ENCODE data around the gene NR2F1-AS1. TPM values are rescaled to one million over a fixed set of nuclear protein-coding genes. Genes with fewer than 3 reads are reported as not detected.
"Not testable (repeated sequence)": the region's sequence is repeated elsewhere in the genome, so short reads cannot be mapped to it uniquely, and the experiment has no call there.

NR2F1-AS1 gene
- total and polyA plus RNA-seq, 3 donors from 2014 or later, result 15.6 to 24.8 (median 20.6) TPM

DNA sequence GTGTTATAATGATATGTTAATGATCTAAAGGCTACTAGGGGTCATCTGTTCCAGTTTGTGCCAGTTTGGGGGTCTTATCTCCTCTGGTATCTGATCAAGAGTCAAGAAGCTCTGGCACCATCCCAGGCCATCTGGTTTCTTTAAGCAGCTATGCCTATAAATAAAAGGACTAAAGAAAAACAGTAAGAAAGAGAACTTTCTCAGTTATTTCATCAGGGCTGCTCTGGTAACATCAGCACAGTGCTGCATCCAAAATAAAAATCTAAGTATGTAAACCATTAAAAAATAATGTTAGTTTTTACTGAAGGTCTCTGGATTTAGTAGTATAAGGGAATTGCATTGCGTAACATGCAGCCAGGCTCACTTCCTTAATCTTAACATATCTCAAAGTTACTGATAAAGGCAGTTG lies 185.0 kb downstream of the NR2F1-AS1 start:
- H3K4me3 ChIP-seq, result no peak overlapping the region
- intact Hi-C loops (cut with DNase I; ENCODE audit: low total_unique reads), result no loop called here
- DNase-seq, result no peak
- H3K9me3 ChIP-seq, result no peaks in the 10 kb centered on the region
- no peaks in the 10 kb centered on the region for H3K27me3 ChIP-seq
- TF ChIP-seq, protein P1, sequence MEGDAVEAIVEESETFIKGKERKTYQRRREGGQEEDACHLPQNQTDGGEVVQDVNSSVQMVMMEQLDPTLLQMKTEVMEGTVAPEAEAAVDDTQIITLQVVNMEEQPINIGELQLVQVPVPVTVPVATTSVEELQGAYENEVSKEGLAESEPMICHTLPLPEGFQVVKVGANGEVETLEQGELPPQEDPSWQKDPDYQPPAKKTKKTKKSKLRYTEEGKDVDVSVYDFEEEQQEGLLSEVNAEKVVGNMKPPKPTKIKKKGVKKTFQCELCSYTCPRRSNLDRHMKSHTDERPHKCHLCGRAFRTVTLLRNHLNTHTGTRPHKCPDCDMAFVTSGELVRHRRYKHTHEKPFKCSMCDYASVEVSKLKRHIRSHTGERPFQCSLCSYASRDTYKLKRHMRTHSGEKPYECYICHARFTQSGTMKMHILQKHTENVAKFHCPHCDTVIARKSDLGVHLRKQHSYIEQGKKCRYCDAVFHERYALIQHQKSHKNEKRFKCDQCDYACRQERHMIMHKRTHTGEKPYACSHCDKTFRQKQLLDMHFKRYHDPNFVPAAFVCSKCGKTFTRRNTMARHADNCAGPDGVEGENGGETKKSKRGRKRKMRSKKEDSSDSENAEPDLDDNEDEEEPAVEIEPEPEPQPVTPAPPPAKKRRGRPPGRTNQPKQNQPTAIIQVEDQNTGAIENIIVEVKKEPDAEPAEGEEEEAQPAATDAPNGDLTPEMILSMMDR (IDR thresholded peaks at IDR 0.05), result no peak
- no peak for TF ChIP-seq POLR2A (IDR thresholded peaks at IDR 0.05)
- 92 to 96% methylated on average over 1 of the region's 1 CpG for WGBS, 2 donors
- H3K36me3 ChIP-seq (ENCODE audit: low read depth, missing control alignments), result no peaks in the 10 kb centered on the region
- H3K4me1 ChIP-seq, result no peaks in the 10 kb centered on the region
- H3K27ac ChIP-seq, result no peak overlapping the region

DNA sequence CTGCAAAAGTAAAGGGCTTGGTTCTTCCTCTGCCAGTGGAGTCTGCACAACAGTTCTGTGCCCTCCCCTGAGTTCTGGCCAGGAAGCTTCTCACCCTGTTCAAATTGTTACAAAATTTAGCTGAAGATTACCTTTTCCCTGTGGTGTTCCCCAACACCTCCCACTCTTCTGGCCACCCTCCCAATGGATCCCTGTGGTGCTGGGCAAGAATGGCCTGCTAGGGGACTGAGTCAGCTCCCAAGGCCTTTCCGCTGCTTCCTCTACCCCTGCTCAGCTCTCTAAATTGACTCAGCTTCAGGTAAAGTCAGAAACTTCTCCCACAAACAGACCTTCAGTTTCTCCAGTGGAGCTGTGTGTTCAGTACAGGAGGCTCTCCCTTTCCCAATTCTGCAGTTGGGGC lies 186.0 kb downstream of the NR2F1-AS1 start:
- no peak overlapping the region for H3K4me3 ChIP-seq
- H3K9me3 ChIP-seq, result no peaks in the 10 kb centered on the region
- no peaks in the 10 kb centered on the region for H3K27me3 ChIP-seq
- TF ChIP-seq, protein P1 (IDR thresholded peaks at IDR 0.05), result no peak
- TF ChIP-seq POLR2A (IDR thresholded peaks at IDR 0.05), result no peak
- H3K4me1 ChIP-seq, result no peaks in the 10 kb centered on the region
- intact Hi-C loops (cut with DNase I; ENCODE audit: low total_unique reads), result no loop called here
- no peaks in the 10 kb centered on the region for H3K36me3 ChIP-seq (ENCODE audit: low read depth, missing control alignments)
- DNase-seq, result no peak
- H3K27ac ChIP-seq, result no peak overlapping the region
- WGBS, 2 donors, result 64 to 93% methylated on average over 1 of the region's 1 CpG

DNA sequence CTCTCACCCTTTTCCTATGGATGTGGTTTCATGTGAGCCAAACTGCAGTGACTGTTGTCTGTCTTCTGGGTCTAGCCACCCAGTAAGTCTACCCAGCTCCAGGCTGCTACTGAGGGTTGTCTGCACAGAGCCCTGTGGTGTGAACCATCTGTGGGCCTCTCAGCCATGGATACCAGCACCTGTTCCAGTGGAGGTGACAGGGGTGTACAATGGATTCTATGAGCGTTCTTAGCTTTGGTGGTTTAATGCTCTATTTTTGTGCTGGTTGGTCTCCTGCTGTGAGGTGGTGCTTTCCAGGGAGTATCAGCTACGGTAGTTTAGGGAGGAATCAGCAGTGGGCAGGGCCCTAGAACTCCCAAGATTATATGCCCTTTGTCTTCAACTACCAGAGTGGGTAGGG lies 186.7 kb downstream of the NR2F1-AS1 start:
- H3K36me3 ChIP-seq (ENCODE audit: low read depth, missing control alignments), result no peaks in the 10 kb centered on the region
- intact Hi-C loops (cut with DNase I; ENCODE audit: low total_unique reads), result no loop called here
- no peaks in the 10 kb centered on the region for H3K4me1 ChIP-seq
- 92 to 100% methylated on average over 1 to 2 of the region's 2 CpGs for WGBS, 2 donors
- no peak for TF ChIP-seq POLR2A (IDR thresholded peaks at IDR 0.05)
- TF ChIP-seq, protein P1 (IDR thresholded peaks at IDR 0.05), result no peak
- no peaks in the 10 kb centered on the region for H3K9me3 ChIP-seq
- H3K27ac ChIP-seq, result no peak overlapping the region
- DNase-seq, result no peak
- H3K4me3 ChIP-seq, result no peak overlapping the region
- no peaks in the 10 kb centered on the region for H3K27me3 ChIP-seq

DNA sequence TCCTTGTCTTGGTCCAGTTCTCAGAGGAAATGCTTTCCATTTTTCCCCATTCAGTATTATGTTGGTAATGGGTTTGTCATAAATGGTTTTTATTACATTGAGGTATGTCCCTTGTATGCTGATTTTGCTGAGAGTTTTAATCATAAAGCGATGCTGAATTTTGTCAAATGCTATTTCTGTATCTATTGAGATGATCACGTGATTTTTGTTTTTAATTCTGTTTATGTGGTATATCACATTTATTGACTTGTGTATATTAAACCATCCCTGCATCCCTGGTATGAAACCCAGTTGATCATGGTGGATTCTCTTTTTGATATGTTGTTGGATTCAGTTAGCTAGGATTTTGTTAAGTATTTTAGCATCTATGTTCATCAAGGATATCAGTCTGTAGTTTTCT lies 189.8 kb downstream of the NR2F1-AS1 start:
- DNase-seq; H3K4me1 ChIP-seq; H3K4me3 ChIP-seq; intact Hi-C loops (cut with DNase I; ENCODE audit: low total_unique reads); H3K36me3 ChIP-seq (ENCODE audit: low read depth, missing control alignments); H3K27ac ChIP-seq; H3K9me3 ChIP-seq; H3K27me3 ChIP-seq: not testable (repeated sequence)
- 83 to 90% methylated on average over 2 of the region's 2 CpGs for WGBS, 2 donors

DNA sequence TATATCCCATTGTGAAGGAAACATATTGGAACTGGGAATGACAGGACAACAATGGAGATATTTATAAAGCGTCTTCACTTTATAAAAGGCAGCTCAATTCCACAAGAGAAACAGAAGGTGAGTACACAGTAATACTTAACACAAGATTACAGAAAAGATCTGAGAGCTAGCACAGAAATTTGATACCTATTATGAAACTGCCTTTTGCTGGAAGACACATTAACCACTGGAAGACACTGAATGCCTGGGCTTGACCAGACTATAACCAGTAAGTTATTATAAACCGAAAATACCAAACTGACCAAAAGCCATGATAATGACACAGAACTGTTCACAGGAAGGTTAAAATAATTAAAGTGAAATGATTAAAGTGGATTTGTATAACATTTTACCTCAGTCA lies 195.4 kb downstream of the NR2F1-AS1 start:
- H3K27ac ChIP-seq, result no peak overlapping the region
- WGBS, 2 donors, result 87 to 88% methylated on average over 2 of the region's 2 CpGs
- H3K4me1 ChIP-seq, result no peaks in the 10 kb centered on the region
- intact Hi-C loops (cut with DNase I; ENCODE audit: low total_unique reads), result no loop called here
- H3K9me3 ChIP-seq, result no peaks in the 10 kb centered on the region
- H3K27me3 ChIP-seq, result no peaks in the 10 kb centered on the region
- TF ChIP-seq, protein P1 (IDR thresholded peaks at IDR 0.05), result no peak
- no peak for TF ChIP-seq POLR2A (IDR thresholded peaks at IDR 0.05)
- DNase-seq, result no peak
- no peaks in the 10 kb centered on the region for H3K36me3 ChIP-seq (ENCODE audit: low read depth, missing control alignments)
- H3K4me3 ChIP-seq, result no peak overlapping the region
